H1 (cell line): ENCODE data around the gene KRTAP4-9. TPM values are rescaled to one million over a fixed set of nuclear protein-coding genes. Genes with fewer than 3 reads are reported as not detected.

Experiments used
- CTCF ChIA-PET: fragments of 300-600 bp; sonication (Branson Sonifier 250); formaldehyde crosslinking; loops from one replicate; lab custom pipeline; 2021; ENCODE audit not compliant: partially characterized antibody; lab: Charles Lee
- POLR2A ChIA-PET: fragments of 300-600 bp; sonication (Branson Sonifier 250); formaldehyde crosslinking; loops from one replicate; lab custom pipeline; 2021; ENCODE audit warnings: inconsistent platforms; ENCODE audit not compliant: partially characterized antibody; lab: Charles Lee
- DNase-seq, 2 experiments: peaks; one replicate each; pipeline versions ENCODE4 v3.0.0 to v3.0.0-alpha.2; 2010 to 2022; ENCODE audit warnings: low spot score in 2 of 2, low read depth in 1 of 2, mixed read lengths in 1 of 2
- FAIRE-seq: peaks from 2 replicates; lab custom pipeline; 2011; peaks lifted over from hg19 to GRCh38; lab: Jason Lieb, UNC
- H2AFZ ChIP-seq: 2 replicates; pipeline ENCODE4 v1.8.1; 2012; ENCODE audit warnings: low read length, inconsistent platforms
- H2AK5ac ChIP-seq: 2 replicates; pipeline ENCODE4 v1.6.1; 2013; ENCODE audit warnings: low read depth, low read length
- H2BK120ac ChIP-seq: replicated peaks from 2 replicates; pipeline ENCODE3; 2013; ENCODE audit warnings: low read depth, low read length, inconsistent platforms
- H2BK12ac ChIP-seq: 2 replicates; pipeline ENCODE4 v1.6.1; 2013; ENCODE audit warnings: low read depth, low read length
- H2BK15ac ChIP-seq: 2 replicates; pipeline ENCODE4 v1.6.1; 2013; ENCODE audit warnings: low read length
- H2BK20ac ChIP-seq: 2 replicates; pipeline ENCODE4 v1.6.1; 2013; ENCODE audit warnings: low read length
- H2BK5ac ChIP-seq: 2 replicates; pipeline ENCODE4 v1.6.1; 2013; ENCODE audit warnings: low read depth, low read length
- H3K14ac ChIP-seq: 2 replicates; pipeline ENCODE4 v1.6.1; 2013; ENCODE audit warnings: inconsistent platforms; ENCODE audit not compliant: insufficient read length
- H3K18ac ChIP-seq: 2 replicates; pipeline ENCODE4 v1.6.1; 2013; ENCODE audit warnings: low read length; ENCODE audit errors: extremely low read depth
- H3K23ac ChIP-seq: 2 replicates; pipeline ENCODE4 v1.6.1; 2013; ENCODE audit warnings: inconsistent platforms; ENCODE audit not compliant: insufficient read length
- H3K23me2 ChIP-seq: 2 replicates; pipeline ENCODE4 v1.6.1; 2013; ENCODE audit warnings: low read depth, low read length
- H3K27ac ChIP-seq: 2 replicates; pipeline ENCODE4 v1.6.1; 2011; ENCODE audit warnings: low read depth, low read length, inconsistent platforms
- H3K27me3 ChIP-seq, 4 experiments: replicated peaks in 1 of 4; 1 replicate in 1 of 4; 2 replicates in 3 of 4; pipeline versions ENCODE4 v1.6.1 to v1.8.1; 2011 to 2013; ENCODE audit warnings: low read length in 3 of 4, mild to moderate bottlenecking in 3 of 4, inconsistent platforms in 2 of 4, mixed read lengths in 2 of 4, moderate library complexity in 1 of 4; ENCODE audit not compliant: control insufficient read depth in 3 of 4, insufficient read depth in 3 of 4; ENCODE audit errors: extremely low read depth in 1 of 4
- H3K36me3 ChIP-seq, 4 experiments: 2 replicates each; pipeline versions ENCODE4 v1.6.1 to v1.8.1; 2011 to 2013; ENCODE audit warnings: mild to moderate bottlenecking in 4 of 4, low read length in 3 of 4, moderate library complexity in 2 of 4, control low read depth in 1 of 4, inconsistent platforms in 1 of 4; ENCODE audit not compliant: insufficient read depth in 4 of 4, control insufficient read depth in 2 of 4
- H3K4ac ChIP-seq: replicated peaks from 2 replicates; pipeline ENCODE3; 2013; ENCODE audit warnings: low read length, low read depth, mixed read lengths, inconsistent platforms; ENCODE audit not compliant: insufficient read length
- H3K4me1 ChIP-seq, 4 experiments: replicated peaks in 1 of 4; 1 replicate in 1 of 4; 2 replicates in 3 of 4; pipeline versions ENCODE4 v1.6.1 to v1.8.1; 2011 to 2013; ENCODE audit warnings: low read length in 3 of 4, inconsistent platforms in 2 of 4, mixed read lengths in 1 of 4; ENCODE audit not compliant: insufficient read depth in 4 of 4, control insufficient read depth in 3 of 4
- H3K4me2 ChIP-seq, 2 experiments: 2 replicates each; pipeline versions ENCODE4 v1.6.1 to v1.8.1; 2011 to 2013; ENCODE audit warnings: low read depth in 2 of 2, low read length in 2 of 2, control low read depth in 1 of 2, inconsistent platforms in 1 of 2, mild to moderate bottlenecking in 1 of 2; ENCODE audit not compliant: insufficient read depth in 1 of 2
- H3K4me3 ChIP-seq, 4 experiments: fragments of 200-600, 300-600 bp in 1 of 4; sonication (generic), shearing (Covaris generic), sonication (Bioruptor Twin) in 1 of 4; 2 replicates each; pipeline versions ENCODE4 v1.5.1 to v1.8.1; 2011 to 2016; ENCODE audit warnings: low read length in 4 of 4, low read depth in 3 of 4, control low read depth in 2 of 4, inconsistent platforms in 2 of 4, mild to moderate bottlenecking in 2 of 4, mixed read lengths in 1 of 4, moderate library complexity in 1 of 4; ENCODE audit not compliant: insufficient read depth in 2 of 4; ENCODE audit errors: extremely low read depth in 1 of 4
- H3K56ac ChIP-seq: replicated peaks from 2 replicates; pipeline ENCODE3; 2013; ENCODE audit warnings: low read depth, mild to moderate bottlenecking, mixed read lengths, low read length, inconsistent platforms; ENCODE audit not compliant: insufficient read length
- H3K79me1 ChIP-seq: 2 replicates; pipeline ENCODE4 v1.6.1; 2013; ENCODE audit warnings: low read depth, low read length, control low read depth
- H3K79me2 ChIP-seq, 2 experiments: 2 replicates each; pipeline versions ENCODE4 v1.6.1 to v1.8.1; 2012 to 2013; ENCODE audit warnings: low read length in 2 of 2, mild to moderate bottlenecking in 2 of 2, inconsistent platforms in 1 of 2; ENCODE audit not compliant: insufficient read depth in 2 of 2, control insufficient read depth in 1 of 2
- H3K9ac ChIP-seq, 4 experiments: replicated peaks in 1 of 4; 1 replicate in 1 of 4; 2 replicates in 3 of 4; pipeline versions ENCODE4 v1.6.1 to v1.8.1; 2011 to 2013; ENCODE audit warnings: low read depth in 3 of 4, low read length in 3 of 4, control low read depth in 2 of 4, mild to moderate bottlenecking in 2 of 4, moderate library complexity in 2 of 4, inconsistent platforms in 1 of 4; ENCODE audit errors: extremely low read depth in 1 of 4
- H3K9me3 ChIP-seq, 2 experiments: 2 replicates each; pipeline versions ENCODE4 v1.6.1 to v1.8.1; 2012 to 2013; ENCODE audit warnings: mild to moderate bottlenecking in 2 of 2, moderate library complexity in 2 of 2, control low read depth in 1 of 2, inconsistent platforms in 1 of 2, low read depth in 1 of 2, low read length in 1 of 2, mixed read lengths in 1 of 2; ENCODE audit not compliant: insufficient read depth in 2 of 2
- H4K20me1 ChIP-seq, 2 experiments: replicated peaks in 1 of 2; 2 replicates each; pipeline versions ENCODE3 to v1.8.1; 2011 to 2013; ENCODE audit warnings: inconsistent platforms in 2 of 2, low read length in 2 of 2, mild to moderate bottlenecking in 1 of 2; ENCODE audit not compliant: insufficient read depth in 2 of 2, control insufficient read depth in 1 of 2
- H4K5ac ChIP-seq: 2 replicates; pipeline ENCODE4 v1.6.1; 2013; ENCODE audit warnings: low read length, low read depth, mixed read lengths, inconsistent platforms; ENCODE audit not compliant: insufficient read length
- H4K8ac ChIP-seq: 2 replicates; pipeline ENCODE4 v1.8.0; 2013; ENCODE audit warnings: mild to moderate bottlenecking, moderate library complexity, low read length, inconsistent platforms; ENCODE audit not compliant: insufficient read depth; ENCODE audit errors: extremely low read depth
- H4K91ac ChIP-seq: replicated peaks from 2 replicates; pipeline ENCODE3; 2013; ENCODE audit warnings: low read length, mixed read lengths, inconsistent platforms; ENCODE audit not compliant: insufficient read length
- ASH2L ChIP-seq: fragments of 200-600, 300-600 bp; sonication (generic); IDR thresholded peaks from one replicate; pipeline ENCODE4 v1.7.1; 2017; ENCODE audit warnings: low read length
- BRCA1 ChIP-seq: IDR thresholded peaks from 2 replicates; pipeline ENCODE4 v1.6.1; 2012; ENCODE audit warnings: low read depth, low read length, improper control_type of control experiment
- CBX8 ChIP-seq: fragments of 300-800, 300-1000 bp; sonication (generic); IDR thresholded peaks from 2 replicates; pipeline ENCODE4 v1.7.1; 2016; ENCODE audit warnings: low read depth, low read length, borderline replicate concordance
- CTBP2 ChIP-seq: IDR thresholded peaks from 2 replicates; pipeline ENCODE4 v1.7.0; 2011; ENCODE audit warnings: borderline replicate concordance, mild to moderate bottlenecking, moderate library complexity, mixed read lengths, low read length; ENCODE audit not compliant: insufficient read depth, insufficient read length
- GTF2F1 ChIP-seq: IDR thresholded peaks from 2 replicates; pipeline ENCODE4 v1.6.1; 2012; ENCODE audit warnings: low read depth, low read length, improper control_type of control experiment, borderline replicate concordance
- MAFK ChIP-seq: IDR thresholded peaks from 2 replicates; pipeline ENCODE4 v1.6.1; 2012; ENCODE audit warnings: low read depth, mild to moderate bottlenecking, improper control_type of control experiment, low read length
- WGBS, 2 experiments: shearing (Covaris generic) in 1 of 2; methylation state at CpG; one replicate each; pipeline versions ENCODE4 v1.1.6 to v1.1.7; 2013 to 2015; ENCODE audit warnings: low lambda C conversion rate in 2 of 2, mixed read lengths in 2 of 2, inconsistent platforms in 1 of 2, low coverage in 1 of 2, missing lambda C conversion rate in 1 of 2; ENCODE audit not compliant: insufficient replicate concordance in 2 of 2, insufficient coverage in 1 of 2, insufficient read length in 1 of 2; ENCODE audit errors: extremely low coverage in 1 of 2, missing lambda C conversion rate in 1 of 2; 5-methylcytosine and 5-hydroxymethylcytosine counted together
- polyA plus RNA-seq, 7 experiments: library from polyadenylated mRNA; depleted of rRNA in 3 of 7; stranded (reverse) in 5 of 7; unstranded in 2 of 7; fragments of >200 nt in 5 of 7; fragments of 200-250 nt in 2 of 7; gene quantifications; 1 replicate in 5 of 7; 2 replicates in 1 of 7; 4 replicates in 1 of 7; pipeline versions ENCODE4 v1.2.1 to v1.2.3, GENCODE V29; 2011 to 2013; ENCODE audit warnings: missing spikeins in 2 of 7, mixed read lengths in 2 of 7
- total RNA-seq: library from RNA; stranded (reverse); fragmentation: NEBNext Ultra II Directional; extraction: Animal tissue kit (Norgen Biotek cat#: 25700); gene quantifications from 2 replicates; pipeline ENCODE4 v1.2.1, GENCODE V29; 2021
- TF ChIP-seq, protein P1 (sequence below): IDR thresholded peaks from 2 replicates; pipeline ENCODE4 v1.6.1; 2011; ENCODE audit warnings: low read length, improper control_type of control experiment
- TF ChIP-seq, protein P2 (sequence below): IDR thresholded peaks from 2 replicates; pipeline ENCODE4 v1.6.1; 2012; ENCODE audit warnings: low read length, inconsistent platforms

The KRTAP4-9 gene
- total and polyA plus RNA-seq, 2 of the 8 experiments (the other 6 are each of a cell fraction or from before 2014, with no cell fraction given), result not detected

DNA sequence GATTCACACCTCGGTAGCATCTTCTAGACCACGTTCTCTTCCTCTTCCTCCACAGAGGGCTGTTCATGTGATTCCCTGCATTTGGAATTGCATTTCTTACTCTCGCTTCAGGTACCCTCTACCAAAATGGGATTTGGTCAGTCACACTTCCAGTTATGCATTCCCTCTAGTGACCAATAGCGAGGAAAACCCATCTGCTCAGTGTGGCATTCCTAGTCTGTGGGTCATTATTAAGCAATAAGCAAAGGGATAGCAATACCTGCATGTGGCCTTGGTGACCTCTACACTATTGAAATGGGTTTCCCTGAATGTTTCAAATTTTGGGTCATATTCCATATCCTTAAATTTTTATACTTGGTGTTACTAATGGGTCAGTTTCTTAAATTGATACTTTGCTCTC lies 44.8 kb downstream of the KRTAP4-9 start:
- no peak overlapping the region for H2BK120ac ChIP-seq
- H3K14ac ChIP-seq, result no peak overlapping the region
- FAIRE-seq (no peak), DNase-seq (no peak)
- no peak overlapping the region for H2AK5ac ChIP-seq
- ChIA-PET POLR2A (no interaction called here), CTCF (interaction anchor here (0.9 kb wide), 1 partner anchor 9 kb away, joined by 3 read pairs; no protein-coding TSS in a partner anchor)
- H3K9ac ChIP-seq, result no peak overlapping the region
- no peak overlapping the region for H4K5ac ChIP-seq
- no peaks in the 10 kb centered on the region for H3K79me1 ChIP-seq
- H3K23me2 ChIP-seq, result peaks cover 2% of the 10 kb centered on the region; the same call in 1 of the 2 replicates
- no peaks in the 10 kb centered on the region for H3K79me2 ChIP-seq
- H3K36me3 ChIP-seq, result no peaks in the 10 kb centered on the region
- no peak overlapping the region for H3K4me3 ChIP-seq
- H3K27me3 ChIP-seq, result no peaks in the 10 kb centered on the region
- no peak overlapping the region for H2BK15ac ChIP-seq
- H3K18ac ChIP-seq, result no peak overlapping the region
- no peak overlapping the region for H2BK12ac ChIP-seq
- no peaks in the 10 kb centered on the region for H4K20me1 ChIP-seq
- H3K9me3 ChIP-seq, result no peaks in the 10 kb centered on the region
- H4K8ac ChIP-seq, result no peak overlapping the region
- H3K4me1 ChIP-seq, result no peaks in the 10 kb centered on the region
- H3K23ac ChIP-seq, result no peak overlapping the region
- H3K4ac ChIP-seq, result no peak overlapping the region
- H3K27ac ChIP-seq, result no peak overlapping the region
- H3K4me2 ChIP-seq, result no peak overlapping the region
- no peak overlapping the region for H3K56ac ChIP-seq
- no peak overlapping the region for H2AFZ ChIP-seq
- H4K91ac ChIP-seq, result no peak overlapping the region
- WGBS, 2 experiments, result 92% methylated on average over 4 of the region's 4 CpGs; no CpG with 5 or more reads in 1 of the 2 experiments
- no peak overlapping the region for H2BK5ac ChIP-seq
- no peak overlapping the region for H2BK20ac ChIP-seq
- TF ChIP-seq, protein P1, sequence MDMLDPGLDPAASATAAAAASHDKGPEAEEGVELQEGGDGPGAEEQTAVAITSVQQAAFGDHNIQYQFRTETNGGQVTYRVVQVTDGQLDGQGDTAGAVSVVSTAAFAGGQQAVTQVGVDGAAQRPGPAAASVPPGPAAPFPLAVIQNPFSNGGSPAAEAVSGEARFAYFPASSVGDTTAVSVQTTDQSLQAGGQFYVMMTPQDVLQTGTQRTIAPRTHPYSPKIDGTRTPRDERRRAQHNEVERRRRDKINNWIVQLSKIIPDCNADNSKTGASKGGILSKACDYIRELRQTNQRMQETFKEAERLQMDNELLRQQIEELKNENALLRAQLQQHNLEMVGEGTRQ, result no peak
- TF ChIP-seq ASH2L, result no peak
- no peak for TF ChIP-seq BRCA1
- TF ChIP-seq, protein P2, sequence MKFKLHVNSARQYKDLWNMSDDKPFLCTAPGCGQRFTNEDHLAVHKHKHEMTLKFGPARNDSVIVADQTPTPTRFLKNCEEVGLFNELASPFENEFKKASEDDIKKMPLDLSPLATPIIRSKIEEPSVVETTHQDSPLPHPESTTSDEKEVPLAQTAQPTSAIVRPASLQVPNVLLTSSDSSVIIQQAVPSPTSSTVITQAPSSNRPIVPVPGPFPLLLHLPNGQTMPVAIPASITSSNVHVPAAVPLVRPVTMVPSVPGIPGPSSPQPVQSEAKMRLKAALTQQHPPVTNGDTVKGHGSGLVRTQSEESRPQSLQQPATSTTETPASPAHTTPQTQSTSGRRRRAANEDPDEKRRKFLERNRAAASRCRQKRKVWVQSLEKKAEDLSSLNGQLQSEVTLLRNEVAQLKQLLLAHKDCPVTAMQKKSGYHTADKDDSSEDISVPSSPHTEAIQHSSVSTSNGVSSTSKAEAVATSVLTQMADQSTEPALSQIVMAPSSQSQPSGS, result no peak
- no peak for TF ChIP-seq CTBP2
- no peak for TF ChIP-seq GTF2F1
- TF ChIP-seq CBX8, result no peak
- TF ChIP-seq MAFK, result no peak
